T-helper 17 cell (primary cell): ENCODE measurements around the gene FLNB. TPM values are rescaled to one million over a fixed set of nuclear protein-coding genes. Genes with fewer than 3 reads are reported as not detected.
A peak's percentile ranks its signal among the peaks of the same experiment; 100 is the strongest.

Experiments
- ATAC-seq: fragments of 150-1000 bp; cut with Tn5 transposase; 2 replicates; pipeline ENCODE4 v1.10.0; 2021; ENCODE audit warnings: mild to moderate bottlenecking, moderate library complexity
- DNase-seq, 3 donors: peaks; one replicate each; pipeline versions ENCODE4 v3.0.0 to v3.0.0-alpha.2; 2020 to 2021
- H3K9me3 ChIP-seq: one replicate; pipeline ENCODE4 v1.7.0; 2013; ENCODE audit warnings: low read length, mild to moderate bottlenecking; ENCODE audit not compliant: control insufficient read depth, poor library complexity, severe bottlenecking
- H3K27ac Mint-ChIP-seq: one replicate; pipeline ENCODE4 v1.8.0; 2022; ENCODE audit warnings: mild to moderate bottlenecking, moderate library complexity, mixed read lengths
- H3K27me3 Mint-ChIP-seq: one replicate; pipeline ENCODE4 v1.8.0; 2022; ENCODE audit warnings: mixed read lengths
- H3K36me3 Mint-ChIP-seq: one replicate; pipeline ENCODE4 v1.8.0; 2022; ENCODE audit warnings: low read depth, mixed read lengths
- H3K4me1 Mint-ChIP-seq: one replicate; pipeline ENCODE4 v1.8.0; 2022; ENCODE audit warnings: mild to moderate bottlenecking, mixed read lengths
- H3K4me3 Mint-ChIP-seq: one replicate; pipeline ENCODE4 v1.8.0; 2022; ENCODE audit warnings: mild to moderate bottlenecking, moderate library complexity, mixed read lengths
- total RNA-seq, 4 donors: library from RNA in 2 of 4; stranded (reverse) in 2 of 4; gene quantifications; one replicate each; pipeline ENCODE4 v1.2.3 and lab custom pipeline; 2022 to 2026

Gene FLNB
- total RNA-seq, 2 donors from 2014 or later: 41.1 to 42.5 TPM

- DNase-seq (no peak), ATAC-seq (no peak)
- H3K27me3 Mint-ChIP-seq: no peaks in the 10 kb centered on the region
- H3K4me3 Mint-ChIP-seq: no peak overlapping the region
- peaks cover 18% of the 10 kb centered on the region for H3K36me3 Mint-ChIP-seq
- peaks cover 10% of the 10 kb centered on the region for H3K4me1 Mint-ChIP-seq
- no peaks in the 10 kb centered on the region for H3K9me3 ChIP-seq
- no peak overlapping the region for H3K27ac Mint-ChIP-seq
Measured at GRCh38 chr3:58131101-58131825, 123.0 kb downstream of the FLNB start.

DNA sequence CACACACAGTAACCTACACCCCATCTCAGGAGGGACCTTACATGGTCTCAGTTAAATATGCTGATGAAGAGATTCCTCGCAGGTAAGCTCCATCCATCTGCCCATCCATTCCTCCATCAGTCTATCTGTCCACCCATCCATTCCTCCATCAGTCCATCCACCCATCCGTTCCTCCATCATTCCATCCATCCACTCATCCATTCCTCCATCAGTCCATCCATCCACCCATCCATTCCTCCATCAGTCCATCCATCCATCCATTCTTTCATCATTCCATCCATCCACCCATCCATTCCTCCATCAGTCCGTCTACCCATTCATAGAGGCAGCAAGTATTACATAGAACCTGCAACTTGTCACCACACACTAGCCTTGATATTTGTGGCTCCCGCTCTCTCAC, 124.6 kb downstream of the FLNB start:
- Mint-ChIP-seq H3K27ac (no peak overlapping the region), H3K27me3 (no peaks in the 10 kb centered on the region), H3K36me3 (peaks cover 13% of the 10 kb centered on the region), H3K4me1 (peaks cover 10% of the 10 kb centered on the region), H3K4me3 (no peak overlapping the region)
- no peaks in the 10 kb centered on the region for H3K9me3 ChIP-seq
- ATAC-seq: no peak
- no peak for DNase-seq

DNA sequence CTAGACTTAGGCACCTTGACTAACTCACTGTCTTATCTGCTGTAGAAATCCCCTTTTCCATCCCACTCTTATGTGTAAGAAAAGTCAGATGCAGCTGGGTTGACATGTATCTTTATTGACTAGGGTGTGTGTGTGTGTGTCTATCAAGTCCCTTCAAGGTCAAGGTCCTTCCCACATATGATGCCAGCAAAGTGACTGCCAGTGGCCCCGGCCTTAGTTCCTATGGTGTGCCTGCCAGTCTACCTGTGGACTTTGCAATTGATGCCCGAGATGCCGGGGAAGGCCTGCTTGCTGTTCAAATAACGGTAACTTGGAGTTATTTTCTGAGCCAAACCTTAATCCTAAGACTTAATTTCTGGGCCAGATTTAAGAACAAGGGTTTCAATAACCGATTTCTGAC, 126.2 kb downstream of the FLNB start:
- DNase-seq: no peak
- no peak overlapping the region for H3K4me3 Mint-ChIP-seq
- H3K27me3 Mint-ChIP-seq: no peaks in the 10 kb centered on the region
- H3K36me3 Mint-ChIP-seq: peaks cover 15% of the 10 kb centered on the region
- no peak for ATAC-seq
- no peaks in the 10 kb centered on the region for H3K9me3 ChIP-seq
- H3K4me1 Mint-ChIP-seq: peaks cover 5% of the 10 kb centered on the region
- no peak overlapping the region for H3K27ac Mint-ChIP-seq

- peaks cover 5% of the 10 kb centered on the region for H3K4me1 Mint-ChIP-seq
- no peak overlapping the region for H3K4me3 Mint-ChIP-seq
- H3K27me3 Mint-ChIP-seq: no peaks in the 10 kb centered on the region
- DNase-seq (no peak), ATAC-seq (no peak)
- H3K36me3 Mint-ChIP-seq: peaks cover 14% of the 10 kb centered on the region
- no peak overlapping the region for H3K27ac Mint-ChIP-seq
- H3K9me3 ChIP-seq: no peaks in the 10 kb centered on the region
Measured at GRCh38 chr3:58135712-58136543, 127.7 kb downstream of the FLNB start.

DNA sequence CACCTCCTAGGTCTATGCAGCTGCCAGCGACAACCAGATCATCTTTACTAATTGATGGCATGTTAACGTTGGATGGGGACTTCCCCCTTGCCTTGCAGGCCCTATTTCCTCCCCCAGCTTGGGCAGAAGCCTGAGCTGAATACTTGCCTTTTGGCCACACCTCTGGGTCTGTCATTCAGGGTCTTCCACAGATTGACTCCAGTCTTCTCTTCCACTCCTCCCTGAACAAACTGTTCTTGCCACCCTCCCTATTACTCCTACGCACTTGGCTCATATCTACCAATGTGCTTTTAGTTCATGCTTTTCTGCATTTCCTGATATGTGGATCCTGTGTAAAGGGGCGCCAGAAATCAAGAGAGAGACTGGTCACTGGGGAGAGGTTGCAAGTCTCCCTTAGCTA, 129.1 kb downstream of the FLNB start:
- no peak overlapping the region for H3K4me3 Mint-ChIP-seq
- no peaks in the 10 kb centered on the region for H3K9me3 ChIP-seq
- no peaks in the 10 kb centered on the region for H3K27me3 Mint-ChIP-seq
- H3K36me3 Mint-ChIP-seq: peaks cover 11% of the 10 kb centered on the region
- ATAC-seq (no peak), DNase-seq (no peak)
- H3K27ac Mint-ChIP-seq: no peak overlapping the region
- peaks cover 3% of the 10 kb centered on the region for H3K4me1 Mint-ChIP-seq

- Mint-ChIP-seq H3K4me1 (peaks cover 3% of the 10 kb centered on the region), H3K27ac (no peak overlapping the region), H3K36me3 (peaks cover 7% of the 10 kb centered on the region), H3K4me3 (no peak overlapping the region), H3K27me3 (no peaks in the 10 kb centered on the region)
- DNase-seq (no peak), ATAC-seq (no peak)
- no peaks in the 10 kb centered on the region for H3K9me3 ChIP-seq
Measured at GRCh38 chr3:58141766-58142345, 133.6 kb downstream of the FLNB start.

- DNase-seq (no peak), ATAC-seq (no peak)
- Mint-ChIP-seq H3K4me3 (no peak overlapping the region), H3K36me3 (peaks cover 9% of the 10 kb centered on the region), H3K27me3 (no peaks in the 10 kb centered on the region), H3K4me1 (peaks cover 3% of the 10 kb centered on the region), H3K27ac (peak overlapping the region; percentile 54)
- H3K9me3 ChIP-seq: no peaks in the 10 kb centered on the region
Measured at GRCh38 chr3:58143417-58144055, 135.3 kb downstream of the FLNB start.

GRCh38 chr3:58144478-58145325, 136.5 kb downstream of the FLNB start:
- H3K9me3 ChIP-seq: no peaks in the 10 kb centered on the region
- no peak overlapping the region for H3K27ac Mint-ChIP-seq
- ATAC-seq: no peak
- H3K4me1 Mint-ChIP-seq: no peaks in the 10 kb centered on the region
- DNase-seq: no peak
- no peaks in the 10 kb centered on the region for H3K27me3 Mint-ChIP-seq
- peaks cover 8% of the 10 kb centered on the region for H3K36me3 Mint-ChIP-seq
- no peak overlapping the region for H3K4me3 Mint-ChIP-seq

DNA sequence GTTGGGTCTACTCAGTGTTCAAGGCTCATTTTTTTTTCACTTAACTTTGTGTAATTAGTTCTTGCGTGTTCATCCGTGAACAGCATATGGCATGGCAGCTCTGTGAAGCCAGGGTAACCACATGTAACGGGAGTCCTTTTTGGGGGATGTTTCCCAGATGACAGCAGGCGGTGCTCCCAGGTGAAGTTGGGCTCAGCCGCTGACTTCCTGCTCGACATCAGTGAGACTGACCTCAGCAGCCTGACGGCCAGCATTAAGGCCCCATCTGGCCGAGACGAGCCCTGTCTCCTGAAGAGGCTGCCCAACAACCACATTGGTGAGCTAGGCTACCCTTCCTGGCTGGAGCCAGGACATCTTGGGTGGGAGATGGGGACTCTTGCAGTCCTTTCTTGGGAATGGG, 139.8 kb downstream of the FLNB start:
- Mint-ChIP-seq H3K4me3 (no peak overlapping the region), H3K27me3 (no peaks in the 10 kb centered on the region), H3K27ac (no peak overlapping the region), H3K4me1 (no peaks in the 10 kb centered on the region), H3K36me3 (peaks cover 11% of the 10 kb centered on the region)
- ATAC-seq (no peak), DNase-seq (no peak)
- H3K9me3 ChIP-seq: no peaks in the 10 kb centered on the region

DNA sequence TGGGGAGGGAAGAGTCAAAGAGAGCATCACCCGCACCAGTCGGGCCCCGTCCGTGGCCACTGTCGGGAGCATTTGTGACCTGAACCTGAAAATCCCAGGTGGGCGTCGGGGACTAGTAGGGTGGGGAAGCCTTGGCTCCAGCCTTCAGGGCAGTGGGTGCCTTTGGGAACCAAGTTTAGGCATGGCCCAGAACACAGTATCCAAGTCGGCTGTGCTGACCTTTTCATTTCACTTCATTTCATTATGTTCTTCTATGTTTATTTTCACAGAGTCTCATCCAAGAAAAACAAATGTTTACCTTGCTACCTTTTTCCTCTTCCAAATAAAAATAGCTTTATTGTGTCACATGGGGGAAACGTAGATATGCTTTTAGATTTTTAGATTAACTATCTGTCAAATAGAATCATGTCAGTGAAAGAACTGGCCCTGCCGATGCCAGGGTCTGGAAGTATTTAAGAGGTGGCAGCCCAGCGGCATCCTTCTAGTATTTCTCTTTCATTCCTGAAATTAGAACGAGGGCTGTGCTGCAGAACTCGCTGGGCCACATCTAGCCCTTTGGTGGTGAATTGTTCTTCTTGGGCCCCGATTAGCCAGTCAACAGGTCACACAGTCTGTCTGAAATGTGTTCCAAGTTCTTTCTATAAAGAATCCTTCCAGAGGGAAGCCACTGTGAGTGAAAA, 142.0 kb downstream of the FLNB start:
- no peak overlapping the region for H3K27ac Mint-ChIP-seq
- H3K4me3 Mint-ChIP-seq: no peak overlapping the region
- no peak for ATAC-seq
- peaks cover 13% of the 10 kb centered on the region for H3K36me3 Mint-ChIP-seq
- no peaks in the 10 kb centered on the region for H3K27me3 Mint-ChIP-seq
- DNase-seq: no peak
- no peaks in the 10 kb centered on the region for H3K4me1 Mint-ChIP-seq
- no peaks in the 10 kb centered on the region for H3K9me3 ChIP-seq

GRCh38 chr3:58150810-58151199, 142.6 kb downstream of the FLNB start:
- Mint-ChIP-seq H3K27ac (no peak overlapping the region), H3K4me1 (no peaks in the 10 kb centered on the region), H3K27me3 (no peaks in the 10 kb centered on the region), H3K4me3 (no peak overlapping the region), H3K36me3 (peaks cover 13% of the 10 kb centered on the region)
- ATAC-seq (no peak), DNase-seq (no peak)
- no peaks in the 10 kb centered on the region for H3K9me3 ChIP-seq

- H3K9me3 ChIP-seq: no peaks in the 10 kb centered on the region
- ATAC-seq: no peak
- H3K27ac Mint-ChIP-seq: no peak overlapping the region
- no peak overlapping the region for H3K4me3 Mint-ChIP-seq
- H3K27me3 Mint-ChIP-seq: no peaks in the 10 kb centered on the region
- DNase-seq: no peak
- H3K36me3 Mint-ChIP-seq: peaks cover 13% of the 10 kb centered on the region
- H3K4me1 Mint-ChIP-seq: no peaks in the 10 kb centered on the region
Measured at GRCh38 chr3:58151637-58152036, 143.4 kb downstream of the FLNB start.
